SIG-M5 treated with dmso at 0.1 percent for 504 hours (cell line): ENCODE results near the gene ATP6V0D1.
A peak's percentile ranks its signal among the peaks of the same experiment; 100 is the strongest.

ENCODE experiments used
- DNase-seq: peaks from one replicate; lab custom pipeline; 2025; ENCODE audit not compliant: unreplicated experiment; lab: John Stamatoyannopoulos, UW

The ATP6V0D1 gene

GRCh38 chr16:67394155-67395104 lies 86.5 kb downstream of the ATP6V0D1 start:
- DNase-seq, result peak; percentile 77

GRCh38 chr16:67393788-67394154 lies 87.2 kb downstream of the ATP6V0D1 start:
- no peak for DNase-seq

GRCh38 chr16:67393111-67393787 lies 87.7 kb downstream of the ATP6V0D1 start, which contains the start of gene TPPP3:
TPPP3 (minus strand) TSS chr16:67393498; CDS start chr16:67391111, 2,387 bp downstream.
- DNase-seq, result no peak

GRCh38 chr16:67392301-67393059 lies 88.5 kb downstream of the ATP6V0D1 start:
- DNase-seq, result no peak

GRCh38 chr16:67391424-67392300 lies 89.3 kb downstream of the ATP6V0D1 start:
- DNase-seq, result no peak

GRCh38 chr16:67390816-67391423 lies 90.0 kb downstream of the ATP6V0D1 start:
- DNase-seq, result no peak

- DNase-seq, result peak; percentile 78
These were observed 90.8 kb downstream of the ATP6V0D1 start for GRCh38 chr16:67389911-67390815.

- no peak for DNase-seq
These were observed 92.4 kb downstream of the ATP6V0D1 start for GRCh38 chr16:67388591-67388990.

GRCh38 chr16:67388191-67388590 lies 92.8 kb downstream of the ATP6V0D1 start:
- no peak for DNase-seq
